ENCODE data around the gene PTPN22.
A peak's percentile ranks its signal among the peaks of the same experiment; 100 is the strongest.
"Not testable (repeated sequence)": the region's sequence is repeated elsewhere in the genome, so short reads cannot be mapped to it uniquely, and the experiment has no call there.

Gene PTPN22

DNA sequence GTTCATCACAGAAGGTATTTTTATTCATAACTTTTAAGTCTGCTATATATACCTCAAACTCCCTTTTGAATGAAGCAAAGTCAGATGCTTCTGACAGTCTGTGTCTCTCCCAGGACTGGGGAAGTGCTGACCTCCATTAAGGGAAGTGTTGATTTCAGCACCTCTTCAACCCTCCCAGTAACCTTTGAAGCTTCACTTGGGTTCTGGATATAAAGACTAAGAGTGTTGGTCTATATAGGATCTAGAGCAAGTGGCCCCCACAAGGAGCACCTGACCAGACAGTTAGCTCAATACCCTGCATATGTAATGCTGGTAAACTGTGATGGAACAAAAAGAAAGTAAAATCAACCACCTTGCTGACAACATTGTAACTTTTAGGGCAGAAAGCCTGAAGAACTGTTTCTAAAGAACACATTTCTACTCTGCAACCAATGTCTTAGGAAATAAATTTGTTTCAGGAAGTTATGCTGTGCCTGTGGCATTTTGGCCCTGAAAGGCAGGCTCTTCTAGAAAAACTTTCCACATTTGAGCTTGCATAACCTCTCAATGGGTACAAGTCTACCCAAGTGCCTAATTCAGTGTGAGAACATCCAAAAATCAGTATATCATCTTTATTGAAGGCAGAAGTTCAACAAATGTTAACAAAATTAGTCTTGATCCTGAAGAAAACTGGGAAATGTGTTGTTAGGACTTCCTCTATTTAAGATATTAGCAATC, 865 bp upstream of the PTPN22 start:
- FAIRE-seq (peak; percentile 65), DNase-seq (ENCODE audit: insufficient read length, low spot score) (no peak)
- TF ChIP-seq POLR2A (IDR thresholded peaks at IDR 0.05; ENCODE audit: low read depth, low read length) = no peak

GRCh38 chr1:113870778-113871177, 734 bp downstream of the PTPN22 start:
- FAIRE-seq = no peak
- DNase-seq (ENCODE audit: insufficient read length, low spot score) = no peak
- no peak for TF ChIP-seq POLR2A (IDR thresholded peaks at IDR 0.05; ENCODE audit: low read depth, low read length)

GRCh38 chr1:113868387-113869083, 3.0 kb downstream of the PTPN22 start:
- FAIRE-seq (peak; percentile 23), DNase-seq (ENCODE audit: insufficient read length, low spot score) (no peak)
- no peak for TF ChIP-seq POLR2A (IDR thresholded peaks at IDR 0.05; ENCODE audit: low read depth, low read length)

GRCh38 chr1:113861641-113862040, 9.9 kb downstream of the PTPN22 start:
- no peak for TF ChIP-seq POLR2A (IDR thresholded peaks at IDR 0.05; ENCODE audit: low read depth, low read length)
- FAIRE-seq = no peak

GRCh38 chr1:113860891-113861290, 10.6 kb downstream of the PTPN22 start:
- TF ChIP-seq POLR2A (IDR thresholded peaks at IDR 0.05; ENCODE audit: low read depth, low read length) = no peak
- DNase-seq (ENCODE audit: insufficient read length, low spot score) (peak; percentile 12), FAIRE-seq (peak; percentile 93)

More at GRCh38 chr1:113861641-113862040, 9.9 kb downstream of the PTPN22 start:
- no peak for DNase-seq (ENCODE audit: insufficient read length, low spot score)

DNA sequence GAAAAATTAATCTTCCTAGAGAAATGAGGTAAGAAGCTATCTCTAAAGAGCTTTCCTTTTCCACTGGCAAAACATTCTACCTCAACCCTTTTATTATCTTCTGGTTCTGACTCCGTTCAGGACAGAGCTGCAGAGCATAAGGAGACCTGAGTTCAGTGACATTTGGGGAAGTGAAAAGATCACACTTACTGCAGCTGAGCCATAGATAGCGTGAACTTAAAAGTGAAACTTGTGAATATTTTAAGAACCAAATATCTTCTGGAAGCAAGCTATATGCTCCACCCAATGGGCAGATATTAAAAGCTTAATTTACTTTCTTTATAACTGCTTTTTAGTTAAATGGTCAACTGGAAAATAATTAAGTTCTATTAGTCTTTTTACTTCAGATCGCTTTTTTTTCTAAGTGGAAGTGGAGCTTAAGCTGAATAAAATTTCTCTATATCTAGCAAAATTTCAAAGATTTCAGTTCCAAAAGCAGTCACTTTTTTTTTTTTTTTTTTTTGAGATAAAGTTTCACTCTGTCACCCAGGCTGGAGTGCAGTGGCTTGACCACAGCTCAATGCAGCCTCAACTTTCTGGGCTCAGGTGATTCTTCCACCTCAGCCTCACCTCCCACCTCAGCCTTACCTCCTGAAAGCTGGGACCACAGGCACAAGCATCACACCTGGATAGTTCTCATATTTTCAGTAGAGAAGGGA, 11.9 kb downstream of the PTPN22 start:
- FAIRE-seq (no peak), DNase-seq (ENCODE audit: insufficient read length, low spot score) (no peak)
- no peak for TF ChIP-seq POLR2A (IDR thresholded peaks at IDR 0.05; ENCODE audit: low read depth, low read length)

GRCh38 chr1:113858982-113859381, 12.5 kb downstream of the PTPN22 start:
- no peak for TF ChIP-seq POLR2A (IDR thresholded peaks at IDR 0.05; ENCODE audit: low read depth, low read length)
- DNase-seq (ENCODE audit: insufficient read length, low spot score) (no peak), FAIRE-seq (no peak)

DNA sequence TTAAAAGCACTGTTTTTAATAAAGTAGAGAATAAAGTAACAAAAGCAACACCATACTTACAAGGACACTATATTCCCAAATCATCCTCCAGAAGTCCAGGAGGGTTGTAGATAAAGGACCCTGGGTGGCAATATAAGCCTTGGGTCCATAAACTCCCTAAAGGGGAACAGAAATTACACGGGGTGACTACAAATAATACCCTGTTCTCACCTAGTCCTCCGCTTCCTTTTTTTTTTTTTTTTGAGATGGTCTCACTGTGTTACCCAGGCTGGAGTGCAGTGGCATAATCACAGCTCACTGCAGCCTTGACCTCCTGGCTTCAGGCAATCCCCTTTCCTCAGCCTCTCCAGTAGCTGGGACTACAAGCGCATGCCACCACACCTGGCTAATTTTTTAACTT, 13.1 kb downstream of the PTPN22 start:
- DNase-seq (ENCODE audit: insufficient read length, low spot score) (no peak), FAIRE-seq (no peak)
- no peak for TF ChIP-seq POLR2A (IDR thresholded peaks at IDR 0.05; ENCODE audit: low read depth, low read length)

GRCh38 chr1:113857776-113858175, 13.7 kb downstream of the PTPN22 start:
- DNase-seq (ENCODE audit: insufficient read length, low spot score) (no peak), FAIRE-seq (no peak)
- TF ChIP-seq POLR2A (IDR thresholded peaks at IDR 0.05; ENCODE audit: low read depth, low read length) = no peak

GRCh38 chr1:113856401-113856790, 15.1 kb downstream of the PTPN22 start:
- TF ChIP-seq POLR2A (IDR thresholded peaks at IDR 0.05; ENCODE audit: low read depth, low read length) = no peak
- DNase-seq (ENCODE audit: insufficient read length, low spot score) = no peak
- FAIRE-seq = peak; percentile 27

GRCh38 chr1:113855630-113856400, 15.7 kb downstream of the PTPN22 start:
- FAIRE-seq = no peak
- DNase-seq (ENCODE audit: insufficient read length, low spot score) = no peak
- TF ChIP-seq POLR2A (IDR thresholded peaks at IDR 0.05; ENCODE audit: low read depth, low read length) = no peak

GRCh38 chr1:113854234-113854633, 17.3 kb downstream of the PTPN22 start:
- no peak for DNase-seq (ENCODE audit: insufficient read length, low spot score)
- FAIRE-seq = no peak
- no peak for TF ChIP-seq POLR2A (IDR thresholded peaks at IDR 0.05; ENCODE audit: low read depth, low read length)

- DNase-seq (ENCODE audit: insufficient read length, low spot score); FAIRE-seq: not testable (repeated sequence)
Measured at GRCh38 chr1:113852694-113853093, 18.8 kb downstream of the PTPN22 start.

All from H54 (cell line).